Measurements from ENCODE around the gene SIGLEC14.

DNA sequence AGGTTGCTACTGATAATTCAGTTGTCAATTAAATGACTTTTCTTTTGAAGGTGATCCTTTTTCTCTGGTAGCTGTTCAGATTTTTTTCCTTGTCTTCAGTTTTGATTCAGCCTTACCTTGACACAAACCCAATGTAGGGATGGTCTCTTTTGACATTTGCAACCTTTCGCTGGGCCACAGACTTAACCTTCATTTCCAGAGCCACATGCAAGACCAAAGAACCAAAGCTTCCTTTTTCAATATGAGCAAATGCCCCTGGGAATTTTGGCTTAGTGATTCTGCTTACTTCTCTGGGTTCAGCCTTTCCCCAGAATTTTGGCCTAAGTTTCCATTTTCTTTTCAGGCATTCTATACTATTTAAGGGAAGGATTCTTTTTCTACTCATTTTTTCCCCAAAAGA, 36.0 kb downstream of the SIGLEC14 start:
- TF ChIP-seq, protein P1, sequence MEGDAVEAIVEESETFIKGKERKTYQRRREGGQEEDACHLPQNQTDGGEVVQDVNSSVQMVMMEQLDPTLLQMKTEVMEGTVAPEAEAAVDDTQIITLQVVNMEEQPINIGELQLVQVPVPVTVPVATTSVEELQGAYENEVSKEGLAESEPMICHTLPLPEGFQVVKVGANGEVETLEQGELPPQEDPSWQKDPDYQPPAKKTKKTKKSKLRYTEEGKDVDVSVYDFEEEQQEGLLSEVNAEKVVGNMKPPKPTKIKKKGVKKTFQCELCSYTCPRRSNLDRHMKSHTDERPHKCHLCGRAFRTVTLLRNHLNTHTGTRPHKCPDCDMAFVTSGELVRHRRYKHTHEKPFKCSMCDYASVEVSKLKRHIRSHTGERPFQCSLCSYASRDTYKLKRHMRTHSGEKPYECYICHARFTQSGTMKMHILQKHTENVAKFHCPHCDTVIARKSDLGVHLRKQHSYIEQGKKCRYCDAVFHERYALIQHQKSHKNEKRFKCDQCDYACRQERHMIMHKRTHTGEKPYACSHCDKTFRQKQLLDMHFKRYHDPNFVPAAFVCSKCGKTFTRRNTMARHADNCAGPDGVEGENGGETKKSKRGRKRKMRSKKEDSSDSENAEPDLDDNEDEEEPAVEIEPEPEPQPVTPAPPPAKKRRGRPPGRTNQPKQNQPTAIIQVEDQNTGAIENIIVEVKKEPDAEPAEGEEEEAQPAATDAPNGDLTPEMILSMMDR (IDR thresholded peaks at IDR 0.05), result no peak
- TF ChIP-seq TP53 (CRISPR knock-in tag; IDR thresholded peaks at IDR 0.05) (no peak), POLR2A (IDR thresholded peaks at IDR 0.05; ENCODE audit: low read length) (no peak), POLR2AphosphoS2 (conservative IDR thresholded peaks at IDR 0.05; ENCODE audit: low read length) (no peak), RNF2 (IDR thresholded peaks at IDR 0.05; ENCODE audit: borderline replicate concordance, low read depth) (no peak), EP300 (IDR thresholded peaks at IDR 0.05) (no peak)
